DND-41 (cell line): ENCODE measurements around the gene KIF25.

Source experiments
- CTCF ChIP-seq: IDR thresholded peaks from 2 replicates; pipeline ENCODE4 v1.5.1; 2012; ENCODE audit warnings: borderline replicate concordance, low read length, moderate library complexity, mild to moderate bottlenecking; ENCODE audit not compliant: poor library complexity, severe bottlenecking; ENCODE audit errors: extremely low read depth
- EZH2 ChIP-seq: IDR thresholded peaks from 3 replicates; pipeline ENCODE4 v1.6.1; 2012; ENCODE audit warnings: borderline replicate concordance, low read depth, mild to moderate bottlenecking, moderate library complexity, low read length, inconsistent platforms; ENCODE audit not compliant: severe bottlenecking

GRCh38 chr6:167985911-167986595 lies 11.4 kb upstream of the KIF25 start:
- TF ChIP-seq CTCF, result no peak
- TF ChIP-seq EZH2, result no peak
